GM12873 (cell line): ENCODE data around the gene SLC6A16.

Experiments
- CTCF ChIP-seq: IDR thresholded peaks from 2 replicates; pipeline ENCODE4 v1.5.1; 2012; ENCODE audit warnings: low read depth, mild to moderate bottlenecking, moderate library complexity, low read length, control low read depth; ENCODE audit not compliant: insufficient read depth; ENCODE audit errors: missing control alignments

SLC6A16 gene

GRCh38 chr19:49324801-49325576 lies at the start of gene SLC6A16:
SLC6A16 (minus strand) TSS chr19:49325191; CDS start chr19:49311347, 13,844 bp downstream.
- TF ChIP-seq CTCF: no peak

GRCh38 chr19:49371184-49371583 lies 46.2 kb upstream of the SLC6A16 start:
- no peak for TF ChIP-seq CTCF

- no peak for TF ChIP-seq CTCF
Observed at GRCh38 chr19:49368711-49369358, 43.8 kb upstream of the SLC6A16 start.

GRCh38 chr19:49366110-49366509 lies 41.1 kb upstream of the SLC6A16 start:
- no peak for TF ChIP-seq CTCF

- TF ChIP-seq CTCF: no peak
Observed at GRCh38 chr19:49364083-49364737, 39.2 kb upstream of the SLC6A16 start.

GRCh38 chr19:49363268-49364082 lies 38.5 kb upstream of the SLC6A16 start, which contains the start of gene DKKL1:
DKKL1 (plus strand) TSS chr19:49363877; CDS start chr19:49363999, 122 bp downstream.
- no peak for TF ChIP-seq CTCF
